Breast epithelium (tissue), 3 donors: ENCODE data around the gene SPINDOC.

Experiments used
- POLR2A ChIP-seq: fragments of 450-650 bp; IDR thresholded peaks from one replicate; pipeline ENCODE4 v1.6.1; 2016; ENCODE audit warnings: antibody characterized with exemption, mild to moderate bottlenecking, moderate library complexity
- TF ChIP-seq, protein P1 (sequence below), 3 donors: fragments of 450-650 bp; IDR thresholded peaks; one replicate each; pipeline ENCODE4 v1.5.1; 2016 to 2017; ENCODE audit warnings: antibody characterized with exemption in 3 of 3, mild to moderate bottlenecking in 3 of 3, moderate library complexity in 3 of 3

GRCh38 chr11:63871962-63872799, 58.9 kb downstream of the SPINDOC start:
- TF ChIP-seq, protein P1, sequence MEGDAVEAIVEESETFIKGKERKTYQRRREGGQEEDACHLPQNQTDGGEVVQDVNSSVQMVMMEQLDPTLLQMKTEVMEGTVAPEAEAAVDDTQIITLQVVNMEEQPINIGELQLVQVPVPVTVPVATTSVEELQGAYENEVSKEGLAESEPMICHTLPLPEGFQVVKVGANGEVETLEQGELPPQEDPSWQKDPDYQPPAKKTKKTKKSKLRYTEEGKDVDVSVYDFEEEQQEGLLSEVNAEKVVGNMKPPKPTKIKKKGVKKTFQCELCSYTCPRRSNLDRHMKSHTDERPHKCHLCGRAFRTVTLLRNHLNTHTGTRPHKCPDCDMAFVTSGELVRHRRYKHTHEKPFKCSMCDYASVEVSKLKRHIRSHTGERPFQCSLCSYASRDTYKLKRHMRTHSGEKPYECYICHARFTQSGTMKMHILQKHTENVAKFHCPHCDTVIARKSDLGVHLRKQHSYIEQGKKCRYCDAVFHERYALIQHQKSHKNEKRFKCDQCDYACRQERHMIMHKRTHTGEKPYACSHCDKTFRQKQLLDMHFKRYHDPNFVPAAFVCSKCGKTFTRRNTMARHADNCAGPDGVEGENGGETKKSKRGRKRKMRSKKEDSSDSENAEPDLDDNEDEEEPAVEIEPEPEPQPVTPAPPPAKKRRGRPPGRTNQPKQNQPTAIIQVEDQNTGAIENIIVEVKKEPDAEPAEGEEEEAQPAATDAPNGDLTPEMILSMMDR (IDR thresholded peaks at IDR 0.05), result peak; percentile 15 to 50 (median 39)
- TF ChIP-seq POLR2A, result no peak
